ENCODE results near the gene SPOCK2. TPM values are rescaled to one million over a fixed set of nuclear protein-coding genes. Genes with fewer than 3 reads are reported as not detected.
A peak's percentile ranks its signal among the peaks of the same experiment; 100 is the strongest.

Gene SPOCK2
- total RNA-seq, 1 donor from 2014 or later = 27.8 TPM

- Mint-ChIP-seq H3K27ac (no peak overlapping the region), H3K27me3 (no peaks in the 10 kb centered on the region), H3K9me3 (no peaks in the 10 kb centered on the region), H3K4me1 (peaks cover 2% of the 10 kb centered on the region), H3K36me3 (ENCODE audit: low read depth) (peaks cover 67% of the 10 kb centered on the region), H3K4me3 (no peak overlapping the region)
- ChIA-PET CTCF (interaction anchor here (1.6 kb wide), 1 partner anchor 17 kb away, joined by 5 read pairs; no protein-coding TSS in a partner anchor), POLR2A (no interaction called here)
- intact Hi-C loops (cut with micrococcal nuclease) = no loop called here
- ATAC-seq (ENCODE audit: low read depth) (no peak), DNase-seq (no peak)
- TF ChIP-seq CTCF (IDR thresholded peaks at IDR 0.05) = no peak
Measured at GRCh38 chr10:72065439-72066025, 22.8 kb downstream of the SPOCK2 start.

- Mint-ChIP-seq H3K9me3 (no peaks in the 10 kb centered on the region), H3K4me3 (no peak overlapping the region), H3K27me3 (no peaks in the 10 kb centered on the region), H3K4me1 (peaks cover 16% of the 10 kb centered on the region), H3K27ac (no peak overlapping the region), H3K36me3 (ENCODE audit: low read depth) (peaks cover 54% of the 10 kb centered on the region)
- intact Hi-C loops (cut with micrococcal nuclease) = no loop called here
- ATAC-seq (ENCODE audit: low read depth) = no peak
- ChIA-PET POLR2A (interaction anchor here (0.6 to 0.7 kb wide), 3 partner anchors 29 to 129 kb away, joined by 4 to 5 read pairs (median 4); no protein-coding TSS in a partner anchor), CTCF (interaction anchor here (4.9 kb wide), 1 partner anchor 15 kb away, joined by 42 read pairs; no protein-coding TSS in a partner anchor)
- DNase-seq = no peak
- TF ChIP-seq CTCF (IDR thresholded peaks at IDR 0.05) = no peak
Measured at GRCh38 chr10:72063703-72064391, 24.5 kb downstream of the SPOCK2 start.

GRCh38 chr10:72062832-72063702 lies 25.3 kb downstream of the SPOCK2 start:
- no peak overlapping the region for H3K4me3 Mint-ChIP-seq
- intact Hi-C loops (cut with micrococcal nuclease) = no loop called here
- no peak for TF ChIP-seq CTCF (IDR thresholded peaks at IDR 0.05)
- H3K27ac Mint-ChIP-seq = peak overlapping the region; percentile 41
- ChIA-PET POLR2A (interaction anchor here (0.6 to 0.7 kb wide), 3 partner anchors 30 to 129 kb away, joined by 4 to 5 read pairs (median 4); no protein-coding TSS in a partner anchor), CTCF (interaction anchor here (4.9 kb wide), 1 partner anchor 14 kb away, joined by 42 read pairs; no protein-coding TSS in a partner anchor)
- H3K27me3 Mint-ChIP-seq = no peaks in the 10 kb centered on the region
- ATAC-seq (ENCODE audit: low read depth) = no peak
- H3K9me3 Mint-ChIP-seq = no peaks in the 10 kb centered on the region
- DNase-seq = no peak
- H3K4me1 Mint-ChIP-seq = peaks cover 17% of the 10 kb centered on the region
- H3K36me3 Mint-ChIP-seq (ENCODE audit: low read depth) = peaks cover 50% of the 10 kb centered on the region

- H3K27me3 Mint-ChIP-seq = no peaks in the 10 kb centered on the region
- ChIA-PET CTCF (interaction anchor here (4.9 kb wide), 1 partner anchor 14 kb away, joined by 42 read pairs; no protein-coding TSS in a partner anchor), POLR2A (interaction anchor here (1.0 kb wide), 1 partner anchor 14 kb away, joined by 3 read pairs; no protein-coding TSS in a partner anchor)
- no peak overlapping the region for H3K27ac Mint-ChIP-seq
- ATAC-seq (ENCODE audit: low read depth) (no peak), DNase-seq (no peak)
- H3K4me1 Mint-ChIP-seq = peaks cover 17% of the 10 kb centered on the region
- H3K36me3 Mint-ChIP-seq (ENCODE audit: low read depth) = peaks cover 43% of the 10 kb centered on the region
- H3K4me3 Mint-ChIP-seq = no peak overlapping the region
- no peak for TF ChIP-seq CTCF (IDR thresholded peaks at IDR 0.05)
- intact Hi-C loops (cut with micrococcal nuclease) = no loop called here
- H3K9me3 Mint-ChIP-seq = no peaks in the 10 kb centered on the region
Measured at GRCh38 chr10:72062382-72062781, 26.0 kb downstream of the SPOCK2 start.

Measured in activated B cell treated with CpG ODN at 0.5 μM for 24 hours (primary cell).